ENCODE results near the gene PTPRG.

Gene PTPRG

DNA sequence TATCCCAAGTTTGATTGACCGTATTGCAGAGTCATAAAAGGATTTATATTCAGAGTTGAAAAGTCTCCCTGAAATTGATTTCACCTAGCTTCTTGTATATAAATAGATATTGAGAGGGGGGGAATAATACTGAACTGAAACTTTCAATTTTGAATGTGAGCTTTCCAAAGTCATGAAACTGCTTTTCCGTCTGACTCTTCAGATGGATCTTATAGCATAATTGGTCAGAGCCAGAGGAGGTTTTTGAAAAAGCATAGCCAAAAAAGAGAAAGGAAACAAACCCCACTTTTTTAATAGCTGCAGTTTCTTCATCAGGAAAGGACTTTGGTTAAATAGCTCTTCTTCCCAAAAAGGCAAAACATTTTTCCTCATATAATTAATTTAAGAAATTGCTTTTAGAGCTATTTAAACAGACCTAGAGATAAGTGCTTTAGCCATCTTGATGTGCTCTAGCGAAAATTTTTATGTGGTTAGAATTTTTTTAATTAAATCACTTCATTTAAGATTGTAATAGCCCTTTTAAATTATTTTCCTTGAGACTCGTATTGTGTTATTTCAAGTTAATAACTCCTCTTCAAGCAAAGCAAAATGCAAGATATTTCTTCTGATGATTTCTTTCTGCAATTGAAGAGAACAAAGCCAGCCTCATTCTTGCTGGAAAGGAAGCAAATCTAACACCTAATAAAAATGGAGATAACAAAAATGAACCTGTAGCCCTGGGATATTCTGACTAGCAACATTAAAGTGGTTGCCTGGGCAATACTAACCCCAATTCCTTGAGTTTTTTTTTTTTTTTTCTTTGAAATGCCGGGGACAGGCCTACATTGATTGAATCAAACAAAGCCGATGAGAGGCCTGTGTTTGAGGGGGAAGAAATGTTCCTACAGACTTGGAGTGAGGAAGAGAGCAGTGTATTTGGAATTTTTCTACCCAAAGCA lies 173.6 kb downstream of the PTPRG start:
- in situ Hi-C loops (cut with HindIII; ENCODE audit: low sequenced_read_pairs): no loop called here
- H3K4me3 ChIP-seq (ENCODE audit: low read depth, low read length): no peak overlapping the region
- no peak for DNase-seq (ENCODE audit: low read depth)
- TF ChIP-seq, protein P1, sequence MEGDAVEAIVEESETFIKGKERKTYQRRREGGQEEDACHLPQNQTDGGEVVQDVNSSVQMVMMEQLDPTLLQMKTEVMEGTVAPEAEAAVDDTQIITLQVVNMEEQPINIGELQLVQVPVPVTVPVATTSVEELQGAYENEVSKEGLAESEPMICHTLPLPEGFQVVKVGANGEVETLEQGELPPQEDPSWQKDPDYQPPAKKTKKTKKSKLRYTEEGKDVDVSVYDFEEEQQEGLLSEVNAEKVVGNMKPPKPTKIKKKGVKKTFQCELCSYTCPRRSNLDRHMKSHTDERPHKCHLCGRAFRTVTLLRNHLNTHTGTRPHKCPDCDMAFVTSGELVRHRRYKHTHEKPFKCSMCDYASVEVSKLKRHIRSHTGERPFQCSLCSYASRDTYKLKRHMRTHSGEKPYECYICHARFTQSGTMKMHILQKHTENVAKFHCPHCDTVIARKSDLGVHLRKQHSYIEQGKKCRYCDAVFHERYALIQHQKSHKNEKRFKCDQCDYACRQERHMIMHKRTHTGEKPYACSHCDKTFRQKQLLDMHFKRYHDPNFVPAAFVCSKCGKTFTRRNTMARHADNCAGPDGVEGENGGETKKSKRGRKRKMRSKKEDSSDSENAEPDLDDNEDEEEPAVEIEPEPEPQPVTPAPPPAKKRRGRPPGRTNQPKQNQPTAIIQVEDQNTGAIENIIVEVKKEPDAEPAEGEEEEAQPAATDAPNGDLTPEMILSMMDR (IDR thresholded peaks at IDR 0.05; ENCODE audit: low read depth, low read length, missing control alignments): no peak

DNA sequence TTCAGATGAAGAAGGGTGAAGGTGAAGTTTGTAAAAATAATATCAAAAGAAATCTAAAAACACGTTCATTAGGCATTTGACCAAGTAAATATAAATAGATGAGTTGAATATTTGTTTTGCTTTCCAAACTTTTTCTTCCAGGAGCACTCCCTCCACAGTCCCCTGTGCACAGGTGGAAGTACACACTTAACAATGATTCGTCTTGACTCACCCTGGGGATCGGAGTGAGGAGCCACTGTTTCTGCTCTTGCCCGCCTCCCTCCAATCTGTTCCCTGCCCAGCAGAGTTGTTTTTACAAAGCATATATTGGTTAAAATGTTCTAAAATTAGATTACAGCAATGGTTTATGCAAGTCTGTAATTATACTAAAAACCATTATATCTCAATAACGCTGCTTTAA lies 175.1 kb downstream of the PTPRG start:
- in situ Hi-C loops (cut with HindIII; ENCODE audit: low sequenced_read_pairs): no loop called here
- H3K4me3 ChIP-seq (ENCODE audit: low read depth, low read length): no peak overlapping the region
- TF ChIP-seq, protein P1 (IDR thresholded peaks at IDR 0.05; ENCODE audit: low read depth, low read length, missing control alignments): no peak
- no peak for DNase-seq (ENCODE audit: low read depth)

DNA sequence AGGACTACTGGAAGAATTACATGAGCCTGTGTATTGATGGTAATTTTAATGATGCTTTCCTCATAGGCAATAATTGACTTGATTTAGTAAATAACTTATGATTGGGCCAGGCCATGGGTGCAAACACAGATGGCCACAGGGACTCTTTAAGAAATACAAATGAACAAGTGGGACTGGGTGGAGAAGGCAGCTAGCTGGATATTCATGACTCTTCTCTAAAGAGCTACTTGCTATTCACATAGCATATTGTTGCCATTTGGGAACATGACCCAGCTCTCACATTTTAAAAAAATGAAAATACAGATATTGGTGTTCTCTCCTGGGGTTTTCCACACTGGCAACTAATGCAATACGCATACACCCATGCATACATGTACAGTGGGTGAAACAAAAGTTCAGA lies 178.3 kb downstream of the PTPRG start:
- in situ Hi-C loops (cut with HindIII; ENCODE audit: low sequenced_read_pairs): no loop called here
- no peak overlapping the region for H3K4me3 ChIP-seq (ENCODE audit: low read depth, low read length)
- TF ChIP-seq, protein P1 (IDR thresholded peaks at IDR 0.05; ENCODE audit: low read depth, low read length, missing control alignments): no peak
- no peak for DNase-seq (ENCODE audit: low read depth)

- H3K4me3 ChIP-seq (ENCODE audit: low read depth, low read length): no peak overlapping the region
- TF ChIP-seq, protein P1 (IDR thresholded peaks at IDR 0.05; ENCODE audit: low read depth, low read length, missing control alignments): no peak
- in situ Hi-C loops (cut with HindIII; ENCODE audit: low sequenced_read_pairs): no loop called here
- DNase-seq (ENCODE audit: low read depth): no peak
Measured at GRCh38 chr3:61740494-61740893, 179.1 kb downstream of the PTPRG start.

DNA sequence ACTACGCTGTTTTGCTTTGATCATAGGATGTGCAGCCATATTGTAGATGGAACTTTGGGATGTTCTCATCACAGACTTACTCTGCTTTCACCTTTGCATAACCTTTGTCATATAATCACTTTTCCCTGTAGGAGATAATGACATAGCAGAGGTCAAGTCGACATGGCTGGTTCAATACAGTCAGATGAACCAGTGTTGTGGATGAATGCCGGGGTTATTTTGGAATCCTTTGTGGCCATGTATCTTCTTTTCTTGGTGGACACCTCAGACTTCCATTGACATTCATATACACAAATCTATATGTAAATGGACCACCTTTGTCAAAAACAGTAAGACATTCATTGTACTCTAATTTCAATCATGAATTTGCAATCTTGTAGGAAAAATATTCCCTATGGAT lies 180.2 kb downstream of the PTPRG start:
- no peak for DNase-seq (ENCODE audit: low read depth)
- TF ChIP-seq, protein P1 (IDR thresholded peaks at IDR 0.05; ENCODE audit: low read depth, low read length, missing control alignments): no peak
- H3K4me3 ChIP-seq (ENCODE audit: low read depth, low read length): no peak overlapping the region
- in situ Hi-C loops (cut with HindIII; ENCODE audit: low sequenced_read_pairs): no loop called here

- TF ChIP-seq, protein P1 (IDR thresholded peaks at IDR 0.05; ENCODE audit: low read depth, low read length, missing control alignments): no peak
- DNase-seq (ENCODE audit: low read depth): no peak
- H3K4me3 ChIP-seq (ENCODE audit: low read depth, low read length): no peak overlapping the region
- in situ Hi-C loops (cut with HindIII; ENCODE audit: low sequenced_read_pairs): no loop called here
Measured at GRCh38 chr3:61742006-61742405, 180.6 kb downstream of the PTPRG start.

Measured in astrocyte of the cerebellum (primary cell).